HepG2 (cell line): ENCODE results near the gene METTL23. TPM values are rescaled to one million over a fixed set of nuclear protein-coding genes. Genes with fewer than 3 reads are reported as not detected.

Source experiments
- ATAC-seq: fragments of 200-7000 bp; cut with Tn5 transposase; 3 replicates; pipeline ENCODE4 v1.9.1; 2020; ENCODE audit warnings: mild to moderate bottlenecking, moderate library complexity
- BruUV-seq: library from RNA; stranded (reverse); fragments of 400-500 nt; replicated peaks from 2 replicates; lab custom pipeline; 2021; lab: Mats Ljungman, UMichigan
- CTCF ChIA-PET: fragments of 300-600 bp; formaldehyde crosslinking; extraction: SDS; loops from one replicate; lab custom pipeline; 2021; ENCODE audit warnings: low total read pairs, inconsistent platforms, low intra/inter-chr PET ratio; lab: Yijun Ruan, JAX
- POLR2A ChIA-PET: fragments of 350-600 bp; sonication (Branson Sonifier 250); formaldehyde crosslinking; loops from one replicate; lab custom pipeline; 2020; ENCODE audit warnings: antibody characterized with exemption, inconsistent platforms; lab: Yijun Ruan, JAX
- DNase-seq: peaks from one replicate; pipeline ENCODE4 v3.0.0-alpha.2; 2015; ENCODE audit warnings: low spot score
- FAIRE-seq: peaks from 3 replicates; lab custom pipeline; 2011; peaks lifted over from hg19 to GRCh38; lab: Jason Lieb, UNC
- H2AFZ ChIP-seq: one replicate; pipeline ENCODE4 v1.6.1; 2011; ENCODE audit warnings: low read length, inconsistent platforms
- H3K27ac ChIP-seq: fragments of 300-600 bp; 3 replicates; pipeline ENCODE4 v1.8.0; 2011; ENCODE audit warnings: mixed run types, mild to moderate bottlenecking, mixed read lengths, low read length, inconsistent platforms; ENCODE audit not compliant: insufficient read depth; ENCODE audit errors: extremely low read length
- H3K27me3 ChIP-seq, 2 experiments: fragments of 200-600 bp in 1 of 2; 2 replicates in 1 of 2; 3 replicates in 1 of 2; pipeline versions ENCODE4 v1.6.0 to v1.8.0; 2011; ENCODE audit warnings: low read length in 2 of 2, mild to moderate bottlenecking in 2 of 2, moderate library complexity in 2 of 2, inconsistent platforms in 1 of 2; ENCODE audit not compliant: insufficient read depth in 2 of 2, control insufficient read depth in 1 of 2
- H3K36me3 ChIP-seq, 2 experiments: fragments of 200-600 bp in 1 of 2; replicated peaks in 1 of 2; 2 replicates in 1 of 2; 3 replicates in 1 of 2; pipeline versions ENCODE4 v1.5.1 to v1.8.0; 2011; ENCODE audit warnings: low read length in 2 of 2, inconsistent platforms in 1 of 2; ENCODE audit not compliant: insufficient read depth in 2 of 2, control insufficient read depth in 1 of 2
- H3K4me1 ChIP-seq: 2 replicates; pipeline ENCODE4 v1.5.1; 2012; ENCODE audit warnings: low read length, inconsistent platforms; ENCODE audit not compliant: insufficient read depth
- H3K4me2 ChIP-seq: 2 replicates; pipeline ENCODE4 v1.6.0; 2011; ENCODE audit warnings: low read depth, low read length, inconsistent platforms
- H3K4me3 ChIP-seq, 3 experiments: fragments of 200-600 bp in 1 of 3; sonication (generic), shearing (Covaris generic) in 1 of 3; replicated peaks in 1 of 3; 2 replicates each; pipeline ENCODE4 v1.5.1; 2011 to 2016; ENCODE audit warnings: low read length in 3 of 3, inconsistent platforms in 2 of 3, low read depth in 2 of 3, mild to moderate bottlenecking in 2 of 3, control low read depth in 1 of 3, mixed read lengths in 1 of 3; ENCODE audit not compliant: insufficient read depth in 1 of 3
- H3K79me2 ChIP-seq: one replicate; pipeline ENCODE4 v1.6.1; 2011; ENCODE audit warnings: low read length, inconsistent platforms; ENCODE audit not compliant: insufficient read depth
- H3K9ac ChIP-seq: 2 replicates; pipeline ENCODE4 v1.6.0; 2011; ENCODE audit warnings: mild to moderate bottlenecking, low read depth, low read length, inconsistent platforms; ENCODE audit not compliant: insufficient read depth
- H3K9me3 ChIP-seq: 2 replicates; pipeline ENCODE4 v1.5.1; 2012; ENCODE audit warnings: mild to moderate bottlenecking, low read length
- H4K20me1 ChIP-seq: 2 replicates; pipeline ENCODE4 v1.6.0; 2011; ENCODE audit warnings: inconsistent platforms, mild to moderate bottlenecking, low read length, moderate library complexity; ENCODE audit not compliant: insufficient read depth
- ETV5 ChIP-seq: IDR thresholded peaks from 2 replicates; pipeline ENCODE4 v1.6.1; 2018; ENCODE audit warnings: missing biosample characterization, missing genetic modification reagents, inconsistent platforms, borderline replicate concordance
- HNRNPLL ChIP-seq: fragments of 200-400 bp; formaldehyde crosslinking; IDR thresholded peaks from 2 replicates; pipeline ENCODE4 v1.6.1; 2017; ENCODE audit warnings: mild to moderate bottlenecking, low read depth, low read length; ENCODE audit not compliant: poor library complexity, severe bottlenecking
- MYPOP ChIP-seq: sonication (generic); formaldehyde crosslinking; IDR thresholded peaks from 2 replicates; pipeline ENCODE4 v1.8.1; 2023; ENCODE audit warnings: mild to moderate bottlenecking, moderate library complexity, missing genetic modification reagents
- SIN3A ChIP-seq: IDR thresholded peaks from 2 replicates; pipeline ENCODE4 v1.6.1; 2011; ENCODE audit warnings: low read depth, mild to moderate bottlenecking, control low read depth, low read length, borderline replicate concordance
- TBL1XR1 ChIP-seq: fragments of 150-350 bp; IDR thresholded peaks from 2 replicates; pipeline ENCODE4 v1.6.1; 2014; ENCODE audit warnings: borderline replicate concordance, low read length; ENCODE audit not compliant: partially characterized antibody
- ZNF451 ChIP-seq: sonication (generic); formaldehyde crosslinking; IDR thresholded peaks from 2 replicates; pipeline ENCODE4 v1.5.0; 2020; ENCODE audit warnings: mild to moderate bottlenecking, missing genetic modification reagents
- ZNF607 ChIP-seq: sonication (generic); formaldehyde crosslinking; IDR thresholded peaks from 2 replicates; pipeline ENCODE4 v1.5.1; 2020; ENCODE audit warnings: missing genetic modification reagents, mild to moderate bottlenecking, borderline replicate concordance
- ZNF766 ChIP-seq: sonication (generic); formaldehyde crosslinking; IDR thresholded peaks from 2 replicates; pipeline ENCODE4 v1.5.0; 2020; ENCODE audit warnings: missing genetic modification reagents, borderline replicate concordance
- WGBS: methylation state at CpG from one replicate; pipeline ENCODE4 v1.1.6; 2017; ENCODE audit warnings: low lambda C conversion rate; 5-methylcytosine and 5-hydroxymethylcytosine counted together
- in situ Hi-C: cut with HindIII; loops from 2 replicates; pipeline ENCODE4 v1.10.0; 2017; ENCODE audit warnings: low pct_unique_long_range_greater_than_20kb; ENCODE audit not compliant: extremely low pct_ligation_motif_present
- intact Hi-C: fragments of 100-400 bp; cut with micrococcal nuclease; formaldehyde crosslinking; loops from one replicate; pipeline ENCODE4 v1.10.0; 2022; ENCODE audit not compliant: unreplicated experiment
- polyA plus RNA-seq, 8 experiments: library from polyadenylated mRNA; depleted of rRNA in 3 of 8; stranded (reverse) in 7 of 8; unstranded in 1 of 8; fragments of >200 nt; fragmentation: Illumina TruSeq in 4 of 8; extraction: Trizol in 4 of 8; gene quantifications; 2 replicates each; pipeline versions ENCODE4 v1.2.1 to v1.2.3, GENCODE V29; 2011 to 2016; ENCODE audit warnings: low read depth in 4 of 8, missing spikeins in 1 of 8, mixed read lengths in 1 of 8; ENCODE audit not compliant: insufficient read depth in 1 of 8
- total RNA-seq, 5 experiments: library from RNA; depleted of rRNA; stranded (reverse); fragments of >200 nt; fragmentation: Illumina TruSeq; extraction: Trizol; gene quantifications; 2 replicates each; pipeline ENCODE4 v1.2.3, GENCODE V29; 2016; ENCODE audit warnings: low read depth in 1 of 5
- TF ChIP-seq, protein P1 (sequence below): sonication (generic); formaldehyde crosslinking; IDR thresholded peaks from 2 replicates; pipeline ENCODE4 v1.4.0; 2020; ENCODE audit warnings: missing genetic modification reagents
- TF ChIP-seq, protein P2 (sequence below): sonication (generic); formaldehyde crosslinking; IDR thresholded peaks from 2 replicates; pipeline ENCODE4 v1.4.0; 2020; ENCODE audit warnings: missing genetic modification reagents

Gene METTL23
- total and polyA plus RNA-seq, 2 of the 13 experiments (the other 11 are each of a cell fraction or from before 2014, with no cell fraction given): 39.9 to 104 TPM

DNA sequence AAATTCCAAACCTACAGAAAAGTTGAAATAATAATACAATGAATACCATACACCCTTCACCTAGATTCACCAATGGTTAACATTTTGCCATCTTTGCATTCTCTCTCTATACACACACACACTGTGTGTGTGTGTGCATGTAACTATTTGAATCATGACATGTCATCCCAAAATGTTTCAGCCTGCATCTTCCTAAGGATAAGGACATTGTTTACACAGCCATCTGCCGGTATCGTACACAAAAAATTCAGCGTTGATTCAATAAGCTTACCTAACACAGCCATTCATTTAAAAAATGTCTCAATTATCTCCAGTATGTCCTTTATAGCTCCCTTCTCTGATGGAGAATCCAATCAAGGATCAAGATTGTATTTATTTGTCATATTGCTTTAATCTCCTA is 19.8 kb upstream of the METTL23 start (continued):
- TF ChIP-seq SIN3A: no peak
- TF ChIP-seq, protein P1, sequence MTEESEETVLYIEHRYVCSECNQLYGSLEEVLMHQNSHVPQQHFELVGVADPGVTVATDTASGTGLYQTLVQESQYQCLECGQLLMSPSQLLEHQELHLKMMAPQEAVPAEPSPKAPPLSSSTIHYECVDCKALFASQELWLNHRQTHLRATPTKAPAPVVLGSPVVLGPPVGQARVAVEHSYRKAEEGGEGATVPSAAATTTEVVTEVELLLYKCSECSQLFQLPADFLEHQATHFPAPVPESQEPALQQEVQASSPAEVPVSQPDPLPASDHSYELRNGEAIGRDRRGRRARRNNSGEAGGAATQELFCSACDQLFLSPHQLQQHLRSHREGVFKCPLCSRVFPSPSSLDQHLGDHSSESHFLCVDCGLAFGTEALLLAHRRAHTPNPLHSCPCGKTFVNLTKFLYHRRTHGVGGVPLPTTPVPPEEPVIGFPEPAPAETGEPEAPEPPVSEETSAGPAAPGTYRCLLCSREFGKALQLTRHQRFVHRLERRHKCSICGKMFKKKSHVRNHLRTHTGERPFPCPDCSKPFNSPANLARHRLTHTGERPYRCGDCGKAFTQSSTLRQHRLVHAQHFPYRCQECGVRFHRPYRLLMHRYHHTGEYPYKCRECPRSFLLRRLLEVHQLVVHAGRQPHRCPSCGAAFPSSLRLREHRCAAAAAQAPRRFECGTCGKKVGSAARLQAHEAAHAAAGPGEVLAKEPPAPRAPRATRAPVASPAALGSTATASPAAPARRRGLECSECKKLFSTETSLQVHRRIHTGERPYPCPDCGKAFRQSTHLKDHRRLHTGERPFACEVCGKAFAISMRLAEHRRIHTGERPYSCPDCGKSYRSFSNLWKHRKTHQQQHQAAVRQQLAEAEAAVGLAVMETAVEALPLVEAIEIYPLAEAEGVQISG (CRISPR knock-in tag): no peak
- TF ChIP-seq ETV5: no peak
- no peak for TF ChIP-seq TBL1XR1
- TF ChIP-seq ZNF766 (CRISPR knock-in tag): no peak

DNA sequence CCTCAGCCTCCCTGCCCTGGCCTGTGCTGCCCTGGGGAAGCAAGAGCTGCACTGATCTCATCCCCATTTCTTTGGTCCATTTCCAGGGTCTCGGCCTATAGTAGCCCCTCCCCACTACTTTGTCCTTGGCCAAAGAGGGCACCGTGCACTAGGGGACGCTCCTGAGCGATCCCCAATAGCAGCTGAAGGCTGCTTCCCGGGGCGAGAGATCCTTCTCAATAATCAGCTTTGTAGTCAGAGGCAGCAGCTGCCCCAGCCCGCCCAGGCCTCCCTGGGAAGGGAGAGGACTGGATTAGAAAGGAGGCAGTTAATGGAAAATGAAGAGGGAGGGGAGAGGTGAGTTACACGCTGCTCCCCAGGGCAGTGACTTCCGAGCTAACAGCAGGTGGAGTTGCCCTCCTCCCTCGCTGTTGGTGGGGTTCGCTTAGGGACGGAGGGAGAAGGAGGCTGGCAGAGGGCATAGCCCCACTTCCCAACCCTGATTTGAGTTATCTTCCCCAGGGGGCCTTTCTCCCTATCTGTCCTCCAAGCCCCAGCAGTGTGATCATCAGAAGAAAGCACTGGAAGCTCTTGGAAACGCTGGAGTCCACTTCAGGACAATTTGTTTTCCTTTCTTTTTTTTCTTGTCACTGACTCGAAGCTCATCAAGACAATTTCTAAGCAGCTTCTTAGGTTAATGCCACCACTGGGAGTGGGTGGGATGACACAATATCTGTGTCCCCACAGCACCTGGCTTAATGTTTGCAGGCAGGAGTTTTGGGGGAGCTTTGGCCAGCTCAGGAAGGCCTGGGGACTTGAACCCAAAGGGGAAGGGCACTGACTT is 18.4 kb upstream of the METTL23 start:
- Histone ChIP-seq H3K9ac (peak overlapping the region; percentile 69; the same call in 1 of the 2 replicates), H2AFZ (no peak overlapping the region), H3K79me2 (peaks cover 34% of the 10 kb centered on the region), H3K36me3 (no peaks in the 10 kb centered on the region; a peak in 1 of 5 replicates), H3K4me3 (peak overlapping the region in 1 of 3 experiments; percentile 76; a peak in 1 of 6 replicates), H4K20me1 (no peaks in the 10 kb centered on the region), H3K27ac (no peak overlapping the region), H3K9me3 (no peaks in the 10 kb centered on the region), H3K27me3 (no peaks in the 10 kb centered on the region), H3K4me2 (peak overlapping the region; percentile 82), H3K4me1 (peaks cover 46% of the 10 kb centered on the region)
- peak; percentile 48 for ATAC-seq
- BruUV-seq: no TSS peak
- POLR2A ChIA-PET: interaction anchor here (0.5 to 1.7 kb wide), 7 partner anchors 11 to 36 kb away, joined by 3 to 8 read pairs (median 4); partner anchors contain the start of genes JMJD6, METTL23, MFSD11 and SRSF2
- WGBS: 47% methylated on average over 14 of the region's 14 CpGs
- DNase-seq: peak; percentile 41
- peak; percentile 39 for FAIRE-seq
- CTCF ChIA-PET: no interaction called here
- in situ Hi-C loops (no loop called here), intact Hi-C loops (loop anchor here (10.0 kb wide), 1 partner anchor 153 kb away; no protein-coding TSS in a partner anchor)
- TF ChIP-seq ZNF607 (CRISPR knock-in tag): 0 out of 2 replicates have a peak, but pooled peaks have one; percentile 18
- TF ChIP-seq, protein P2, sequence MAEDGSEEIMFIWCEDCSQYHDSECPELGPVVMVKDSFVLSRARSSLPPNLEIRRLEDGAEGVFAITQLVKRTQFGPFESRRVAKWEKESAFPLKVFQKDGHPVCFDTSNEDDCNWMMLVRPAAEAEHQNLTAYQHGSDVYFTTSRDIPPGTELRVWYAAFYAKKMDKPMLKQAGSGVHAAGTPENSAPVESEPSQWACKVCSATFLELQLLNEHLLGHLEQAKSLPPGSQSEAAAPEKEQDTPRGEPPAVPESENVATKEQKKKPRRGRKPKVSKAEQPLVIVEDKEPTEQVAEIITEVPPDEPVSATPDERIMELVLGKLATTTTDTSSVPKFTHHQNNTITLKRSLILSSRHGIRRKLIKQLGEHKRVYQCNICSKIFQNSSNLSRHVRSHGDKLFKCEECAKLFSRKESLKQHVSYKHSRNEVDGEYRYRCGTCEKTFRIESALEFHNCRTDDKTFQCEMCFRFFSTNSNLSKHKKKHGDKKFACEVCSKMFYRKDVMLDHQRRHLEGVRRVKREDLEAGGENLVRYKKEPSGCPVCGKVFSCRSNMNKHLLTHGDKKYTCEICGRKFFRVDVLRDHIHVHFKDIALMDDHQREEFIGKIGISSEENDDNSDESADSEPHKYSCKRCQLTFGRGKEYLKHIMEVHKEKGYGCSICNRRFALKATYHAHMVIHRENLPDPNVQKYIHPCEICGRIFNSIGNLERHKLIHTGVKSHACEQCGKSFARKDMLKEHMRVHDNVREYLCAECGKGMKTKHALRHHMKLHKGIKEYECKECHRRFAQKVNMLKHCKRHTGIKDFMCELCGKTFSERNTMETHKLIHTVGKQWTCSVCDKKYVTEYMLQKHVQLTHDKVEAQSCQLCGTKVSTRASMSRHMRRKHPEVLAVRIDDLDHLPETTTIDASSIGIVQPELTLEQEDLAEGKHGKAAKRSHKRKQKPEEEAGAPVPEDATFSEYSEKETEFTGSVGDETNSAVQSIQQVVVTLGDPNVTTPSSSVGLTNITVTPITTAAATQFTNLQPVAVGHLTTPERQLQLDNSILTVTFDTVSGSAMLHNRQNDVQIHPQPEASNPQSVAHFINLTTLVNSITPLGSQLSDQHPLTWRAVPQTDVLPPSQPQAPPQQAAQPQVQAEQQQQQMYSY (CRISPR knock-in tag): no peak
- TF ChIP-seq ZNF451 (CRISPR knock-in tag): no peak
- TF ChIP-seq MYPOP (CRISPR knock-in tag): no peak
- no peak for TF ChIP-seq HNRNPLL
